ENCODE data around the gene SND1. TPM values are rescaled to one million over a fixed set of nuclear protein-coding genes. Genes with fewer than 3 reads are reported as not detected.

The SND1 gene
- total and polyA plus RNA-seq, 2 of the 4 experiments (the other 2 are of a cell fraction) = 154 to 294 TPM

GRCh38 chr7:127616724-127617123, 35.3 kb upstream of the SND1 start:
- H4K8ac ChIP-seq (ENCODE audit: low read depth in 2 of 2, low read length in 2 of 2) = no peak overlapping the region
- H2AK9ac ChIP-seq (replicated peaks; ENCODE audit: low read depth, low read length, poor library complexity) = no peak overlapping the region
- H3K27ac ChIP-seq (ENCODE audit: insufficient read depth, low read length) = no peak overlapping the region
- ChIA-PET CTCF (interaction anchor here (1.3 kb wide), 1 partner anchor 10 kb away, joined by 4 read pairs; no protein-coding TSS in a partner anchor), POLR2A (ENCODE audit: unreplicated experiment) (interaction anchor here (0.6 kb wide), 1 partner anchor 38 kb away, joined by 3 read pairs; no protein-coding TSS in a partner anchor)
- H3K4ac ChIP-seq (ENCODE audit: low read depth, low read length) = no peak overlapping the region
- no peak for ATAC-seq (ENCODE audit: low read depth)
- no peak overlapping the region for H3K23ac ChIP-seq (ENCODE audit: low read depth, low read length)
- no peaks in the 10 kb centered on the region; the same call in 1 of the 2 replicates for H3K9me3 ChIP-seq (ENCODE audit: control insufficient read depth, insufficient read depth, low read length)
- no peak overlapping the region for H3K4me2 ChIP-seq (ENCODE audit: low read depth, low read length)
- no peaks in the 10 kb centered on the region for H3K79me1 ChIP-seq (ENCODE audit: low read depth in 1 of 2, low read length in 2 of 2)
- H2AK5ac ChIP-seq (ENCODE audit: low read depth, low read length) = no peak overlapping the region
- H2BK5ac ChIP-seq (ENCODE audit: low read depth, low read length, poor library complexity, severe bottlenecking) = no peak overlapping the region
- H3K27me3 ChIP-seq (ENCODE audit: control insufficient read depth, insufficient read depth, low read length) = peaks cover 88% of the 10 kb centered on the region
- intact Hi-C loops (cut with micrococcal nuclease) (no loop called here), dilution Hi-C loops (cut with HindIII; ENCODE audit: low sequenced_read_pairs, unreplicated experiment) (no loop called here), in situ Hi-C loops (cut with MboI; ENCODE audit: low sequenced_read_pairs) (no loop called here)
- no peak overlapping the region for H3K18ac ChIP-seq (ENCODE audit: low read depth, low read length)
- H3K14ac ChIP-seq (replicated peaks; ENCODE audit: low read depth, low read length) = no peak overlapping the region
- no peak overlapping the region for H4K5ac ChIP-seq (ENCODE audit: low read depth, low read length)
- no TSS peak for BruUV-seq (replicated peaks)
- H3K4me3 ChIP-seq (ENCODE audit: insufficient read depth, low read depth, low read length) = no peak overlapping the region
- no peak for DNase-seq
- H2BK20ac ChIP-seq (ENCODE audit: low read depth, low read length) = no peak overlapping the region
- no peak overlapping the region for H2AFZ ChIP-seq (replicated peaks; ENCODE audit: low read length, poor library complexity)
- WGBS, 2 experiments (ENCODE audit: extremely low coverage in 2 of 2, insufficient read length in 1 of 2) = no CpG with 5 or more reads among the region's 5 CpGs
- no peaks in the 10 kb centered on the region for H4K20me1 ChIP-seq (ENCODE audit: insufficient read depth, low read length)
- no peak overlapping the region for H3K56ac ChIP-seq (ENCODE audit: extremely low read depth, insufficient read depth, low read length)
- 0 out of 2 replicates have a peak, but pooled peaks cover 2% of the 10 kb centered on the region for H3K4me1 ChIP-seq (ENCODE audit: control insufficient read depth, insufficient read depth, low read length)
- H2BK15ac ChIP-seq (ENCODE audit: low read depth, low read length) = no peak overlapping the region
- H3K36me3 ChIP-seq (ENCODE audit: control insufficient read depth, insufficient read depth, low read length) = no peaks in the 10 kb centered on the region
- TF ChIP-seq RFX5 (IDR thresholded peaks at IDR 0.05; ENCODE audit: low read depth, low read length) = no peak
- no peak for TF ChIP-seq NFE2L2 (IDR thresholded peaks at IDR 0.05; ENCODE audit: low read depth, low read length)
- TF ChIP-seq, protein P1, sequence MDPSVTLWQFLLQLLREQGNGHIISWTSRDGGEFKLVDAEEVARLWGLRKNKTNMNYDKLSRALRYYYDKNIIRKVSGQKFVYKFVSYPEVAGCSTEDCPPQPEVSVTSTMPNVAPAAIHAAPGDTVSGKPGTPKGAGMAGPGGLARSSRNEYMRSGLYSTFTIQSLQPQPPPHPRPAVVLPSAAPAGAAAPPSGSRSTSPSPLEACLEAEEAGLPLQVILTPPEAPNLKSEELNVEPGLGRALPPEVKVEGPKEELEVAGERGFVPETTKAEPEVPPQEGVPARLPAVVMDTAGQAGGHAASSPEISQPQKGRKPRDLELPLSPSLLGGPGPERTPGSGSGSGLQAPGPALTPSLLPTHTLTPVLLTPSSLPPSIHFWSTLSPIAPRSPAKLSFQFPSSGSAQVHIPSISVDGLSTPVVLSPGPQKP (IDR thresholded peaks at IDR 0.05; ENCODE audit: borderline replicate concordance, low read depth, low read length) = no peak
- no peak for TF ChIP-seq MXI1 (IDR thresholded peaks at IDR 0.05; ENCODE audit: borderline replicate concordance, low read depth, low read length)
- TF ChIP-seq CHD1 (IDR thresholded peaks at IDR 0.05; ENCODE audit: low read depth, low read length) = no peak
- no peak overlapping the region for H3K9ac ChIP-seq (ENCODE audit: low read depth, low read length)
- H4K91ac ChIP-seq (ENCODE audit: insufficient read depth, low read depth, low read length) = no peak overlapping the region
- no peaks in the 10 kb centered on the region for H3K9me1 ChIP-seq (ENCODE audit: insufficient read depth, low read length)
- H2BK120ac ChIP-seq (ENCODE audit: low read depth, low read length) = no peak overlapping the region
